Stimulated activated CD8-positive, alpha-beta memory T cell treated with anti-CD3 and anti-CD28 coated beads, Interleukin-4, amount 100 ng/mL, for 4 hours (primary cell): Measurements from ENCODE around the gene NUP43.
"Not testable (repeated sequence)": the region's sequence is repeated elsewhere in the genome, so short reads cannot be mapped to it uniquely, and the experiment has no call there.

Source experiments
- DNase-seq, 2 donors: peaks; one replicate each; pipeline ENCODE4 v3.0.0-alpha.2; 2020; ENCODE audit warnings: low read depth in 2 of 2, low spot score in 1 of 2

The NUP43 gene, protein sequence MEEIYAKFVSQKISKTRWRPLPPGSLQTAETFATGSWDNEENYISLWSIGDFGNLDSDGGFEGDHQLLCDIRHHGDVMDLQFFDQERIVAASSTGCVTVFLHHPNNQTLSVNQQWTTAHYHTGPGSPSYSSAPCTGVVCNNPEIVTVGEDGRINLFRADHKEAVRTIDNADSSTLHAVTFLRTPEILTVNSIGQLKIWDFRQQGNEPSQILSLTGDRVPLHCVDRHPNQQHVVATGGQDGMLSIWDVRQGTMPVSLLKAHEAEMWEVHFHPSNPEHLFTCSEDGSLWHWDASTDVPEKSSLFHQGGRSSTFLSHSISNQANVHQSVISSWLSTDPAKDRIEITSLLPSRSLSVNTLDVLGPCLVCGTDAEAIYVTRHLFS

DNA sequence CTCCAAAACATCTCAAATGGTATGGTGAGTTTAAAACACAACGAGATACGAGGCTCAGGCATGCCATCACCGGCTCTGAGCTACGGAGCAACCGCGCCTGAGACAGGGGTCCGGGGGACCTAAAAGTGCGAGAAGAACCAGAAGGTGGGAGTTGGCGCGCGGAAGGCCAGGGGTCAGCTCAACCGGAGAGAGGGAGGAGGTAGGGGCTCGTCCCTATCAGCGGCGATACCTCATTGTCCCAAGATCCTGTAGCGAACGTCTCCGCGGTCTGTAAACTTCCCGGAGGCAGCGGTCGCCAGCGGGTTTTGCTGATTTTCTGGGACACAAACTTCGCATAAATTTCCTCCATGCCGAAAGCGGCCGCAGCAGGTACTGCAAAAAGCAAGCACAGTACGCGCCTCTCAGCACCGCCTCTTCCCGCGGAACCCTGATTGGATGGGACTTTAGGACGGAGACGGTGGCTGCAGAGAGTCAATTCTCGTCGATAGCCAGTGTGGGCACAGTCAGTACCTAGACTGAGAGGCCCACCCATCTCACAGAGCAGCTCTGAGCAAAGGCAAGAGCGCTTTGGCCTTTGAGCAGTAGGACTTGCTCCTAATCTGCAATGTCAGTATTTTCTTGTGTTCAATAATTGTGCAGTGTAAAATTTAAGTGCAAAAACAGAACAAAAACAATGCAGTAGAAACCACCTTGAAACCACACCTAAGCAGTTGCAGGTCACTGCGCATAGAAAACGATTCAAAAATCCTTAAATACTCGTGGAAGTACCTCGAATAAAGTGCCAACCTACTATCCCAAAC, at the start of gene NUP43:
Gene NUP43 (minus strand): TSS at position 383 of the 800 bp plus-strand sequence. CDS start 34 bp downstream, at position 349.
- peak; percentile 83 to 87 for DNase-seq

DNA sequence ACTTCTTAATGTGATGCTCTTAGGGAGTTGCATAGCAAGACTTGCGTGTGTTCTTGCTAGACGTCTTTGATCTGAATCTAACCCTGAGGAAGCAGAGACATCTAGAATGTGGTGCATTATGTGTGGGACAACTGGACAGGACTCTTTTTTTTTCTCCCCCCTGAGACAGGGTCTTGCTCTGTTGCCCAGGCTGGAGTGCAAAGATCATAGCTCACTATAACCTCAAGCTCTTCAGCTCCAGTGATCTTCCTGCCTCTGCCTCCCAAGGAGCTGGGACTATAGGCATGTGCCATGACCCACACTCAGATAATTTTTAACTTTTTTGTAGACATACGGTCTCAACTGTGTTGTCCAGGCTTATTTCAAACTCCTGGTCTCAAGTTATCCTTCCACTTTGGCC, 37.2 kb upstream of the NUP43 start:
- DNase-seq = no peak

DNA sequence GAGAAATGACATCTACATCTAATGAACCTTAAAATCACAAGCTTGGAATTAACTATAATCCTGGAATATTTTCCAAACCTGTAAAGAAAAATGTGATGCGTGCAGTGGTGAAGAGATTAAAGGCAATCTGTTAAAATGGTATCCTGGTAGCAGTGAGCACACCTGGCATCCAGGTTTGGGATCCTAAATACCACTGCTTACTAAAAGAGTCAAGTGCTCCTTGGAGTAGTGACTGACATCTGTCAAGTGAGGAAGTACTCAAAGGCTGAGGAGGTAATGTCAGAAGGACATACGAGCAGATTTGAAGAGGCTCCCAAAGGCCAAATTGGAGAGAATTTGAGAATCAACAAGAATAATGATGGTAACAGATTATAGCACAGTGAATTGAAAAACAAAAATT, 36.0 kb upstream of the NUP43 start:
- no peak for DNase-seq

DNA sequence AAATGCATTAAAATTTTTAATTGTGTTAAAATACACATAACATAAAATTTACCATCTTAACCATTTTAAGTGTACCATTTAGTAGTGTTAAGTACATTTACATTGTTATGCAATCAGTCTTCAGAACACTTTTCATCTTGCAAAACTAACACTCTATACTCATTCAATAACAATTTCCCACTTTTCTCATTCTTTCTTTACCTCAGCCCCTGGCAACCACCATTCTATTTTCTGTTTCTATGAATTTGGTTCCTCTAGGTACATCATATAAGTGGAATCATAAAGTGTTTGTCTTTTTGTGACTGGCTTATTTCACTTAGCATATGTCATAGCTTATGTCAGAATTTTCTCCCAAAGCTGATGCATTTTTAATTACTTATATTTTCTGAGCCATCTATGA, 35.4 kb upstream of the NUP43 start:
- DNase-seq = no peak

DNA sequence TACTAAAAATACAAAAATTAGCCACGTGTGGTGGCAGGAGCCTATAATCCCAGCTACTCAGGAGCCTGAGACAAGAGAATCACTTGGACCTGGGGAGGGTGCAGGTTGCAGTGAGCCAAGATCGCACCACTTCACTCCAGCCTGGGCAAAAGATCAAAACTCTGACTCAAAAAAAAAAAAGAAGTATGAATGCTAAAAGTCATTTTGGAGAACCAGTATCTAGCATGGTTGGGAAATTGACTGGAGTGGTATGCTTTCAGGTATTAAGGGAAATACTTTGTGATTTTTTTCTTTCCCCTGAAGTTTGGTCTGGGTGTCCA, 33.3 kb upstream of the NUP43 start:
- no peak for DNase-seq

DNA sequence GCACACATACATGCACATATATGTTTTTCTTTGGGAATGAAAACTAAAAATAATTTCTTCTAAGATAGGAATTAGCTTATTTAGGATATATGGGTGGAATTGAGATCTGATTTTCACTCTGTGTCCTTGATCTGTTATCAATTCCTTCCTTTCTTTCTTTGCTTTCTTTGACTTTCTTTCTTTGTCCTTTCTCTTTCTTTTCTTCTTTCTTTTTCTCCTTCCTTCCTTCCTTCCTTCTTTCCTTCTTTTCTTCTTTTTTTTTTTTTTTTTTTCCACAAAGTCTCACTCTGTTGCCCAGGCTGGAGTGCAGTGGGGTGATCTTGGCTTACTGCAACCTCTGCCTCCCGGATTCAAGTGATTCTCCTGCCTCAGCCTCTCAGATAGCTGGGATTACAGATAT, 31.3 kb upstream of the NUP43 start:
- no peak for DNase-seq

DNA sequence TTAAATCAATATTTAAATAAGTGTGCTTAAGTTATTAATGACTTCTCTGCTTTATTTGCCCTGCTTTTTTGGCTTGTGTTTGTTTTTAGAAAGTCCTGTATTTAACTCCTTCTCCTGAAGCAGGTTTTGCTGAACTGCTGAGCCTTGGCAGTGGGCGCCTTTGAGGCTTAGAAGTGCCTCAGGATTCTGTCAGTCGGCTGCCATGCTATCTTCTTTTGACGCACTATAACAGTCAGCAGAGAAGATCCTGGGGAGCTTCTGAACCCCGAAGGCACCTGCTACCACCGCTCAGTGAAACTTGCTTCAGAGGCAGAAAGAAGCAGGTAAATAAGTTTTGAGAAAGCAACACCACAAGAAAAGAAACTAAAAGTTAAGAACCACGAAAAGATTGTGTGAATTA, 25.6 kb upstream of the NUP43 start:
- no peak for DNase-seq

DNA sequence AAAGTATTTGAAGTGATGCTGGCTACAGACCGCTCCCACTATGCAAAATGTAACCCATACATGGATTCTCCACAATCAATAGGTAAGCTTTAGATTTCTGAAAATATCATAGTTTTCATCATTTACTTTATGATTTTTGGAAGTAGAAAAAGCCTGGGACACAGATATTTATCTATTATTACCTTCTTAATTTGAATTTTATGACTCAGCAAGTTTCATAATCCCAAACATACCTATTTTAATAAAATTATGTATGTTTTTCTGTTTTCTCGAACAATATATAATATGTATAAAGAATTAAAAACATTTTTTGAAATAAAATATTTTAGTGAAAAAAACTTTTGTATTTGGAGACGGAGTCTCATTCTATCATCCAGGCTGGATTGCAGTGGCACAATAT, 24.9 kb upstream of the NUP43 start:
- no peak for DNase-seq

DNA sequence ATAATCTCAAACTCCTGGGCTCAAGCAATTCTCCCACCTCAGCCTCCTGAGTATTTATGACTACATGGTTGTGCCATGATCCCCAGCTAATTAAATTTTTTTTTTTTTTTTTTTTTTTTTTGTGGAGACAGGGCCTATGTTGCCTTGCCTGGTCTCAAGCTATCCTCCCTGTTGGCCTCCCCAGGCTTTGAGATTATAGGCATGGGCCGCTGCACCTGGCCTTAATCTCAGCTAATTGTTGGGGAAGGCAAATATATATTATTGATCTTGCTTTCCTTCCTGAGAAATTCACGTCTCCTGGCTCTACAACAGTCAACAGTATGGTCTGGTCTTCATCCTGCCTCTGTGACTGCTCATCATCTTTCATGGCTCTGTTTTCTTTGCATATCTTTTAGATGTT, 23.3 kb upstream of the NUP43 start:
- no peak for DNase-seq

DNA sequence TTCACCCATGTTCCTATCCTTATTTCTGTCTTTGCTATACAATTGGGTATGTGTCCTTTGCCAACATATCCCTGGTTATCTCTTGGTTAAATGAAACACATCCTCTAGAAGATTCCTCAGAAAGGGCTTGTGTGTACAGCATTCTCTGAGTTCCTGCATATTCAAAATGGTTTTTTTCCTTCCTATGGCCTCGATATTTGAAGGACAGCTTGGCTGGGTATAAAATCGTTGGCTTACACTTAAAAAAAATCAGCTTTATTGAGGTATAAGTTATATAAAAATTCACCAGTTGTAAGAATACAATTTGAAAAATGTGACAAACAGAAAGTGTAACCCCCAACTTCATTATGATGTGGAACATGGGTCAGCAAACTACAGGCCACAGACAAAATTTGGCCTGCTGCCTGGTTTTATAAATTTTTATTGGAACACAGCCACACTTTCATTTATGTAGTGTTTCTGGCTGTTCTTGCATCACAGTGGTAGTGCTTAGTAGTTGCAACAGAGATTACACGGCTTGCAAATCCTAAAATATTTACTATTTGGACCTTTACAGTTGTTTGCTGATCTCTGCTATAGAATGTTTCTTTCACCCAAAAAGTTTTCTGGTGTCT, 19.9 kb upstream of the NUP43 start:
- no peak for DNase-seq

DNA sequence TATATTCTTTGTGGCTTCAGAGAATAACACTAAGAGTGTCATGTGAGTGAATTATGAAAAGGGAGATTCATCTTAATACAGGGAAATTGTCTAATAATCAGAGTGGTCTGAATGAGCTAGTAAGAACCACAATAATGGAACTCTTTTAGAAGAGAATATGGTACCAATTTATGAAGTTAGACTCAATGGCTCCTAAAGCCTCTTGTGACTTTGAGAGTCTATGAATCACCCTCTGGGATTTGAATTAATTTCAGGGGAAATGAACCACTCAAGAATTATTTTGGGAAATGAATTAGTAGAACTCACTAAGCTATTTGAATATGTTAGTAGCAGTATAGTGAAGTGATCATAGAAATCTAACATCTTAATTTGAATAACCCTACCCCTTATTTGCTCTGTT, 17.5 kb upstream of the NUP43 start:
- no peak for DNase-seq

DNA sequence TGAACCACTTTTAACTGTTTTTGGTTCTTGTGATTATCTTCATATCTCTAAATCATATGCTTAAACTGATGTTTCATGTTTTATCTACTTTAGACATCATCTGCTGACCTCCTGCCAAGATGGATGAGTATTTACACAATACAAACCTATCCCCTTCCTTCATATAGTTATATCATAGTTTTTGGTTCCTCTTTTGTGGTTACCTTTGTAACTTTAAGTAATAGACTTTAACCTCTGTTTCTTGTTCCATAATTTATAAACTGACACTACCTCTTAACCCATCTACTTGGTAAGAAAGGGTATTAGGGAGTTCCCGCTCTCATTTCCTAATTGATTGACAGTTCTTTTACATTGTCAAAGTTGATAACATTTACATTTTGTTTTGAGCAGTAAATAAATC, 15.1 kb upstream of the NUP43 start:
- DNase-seq = no peak

DNA sequence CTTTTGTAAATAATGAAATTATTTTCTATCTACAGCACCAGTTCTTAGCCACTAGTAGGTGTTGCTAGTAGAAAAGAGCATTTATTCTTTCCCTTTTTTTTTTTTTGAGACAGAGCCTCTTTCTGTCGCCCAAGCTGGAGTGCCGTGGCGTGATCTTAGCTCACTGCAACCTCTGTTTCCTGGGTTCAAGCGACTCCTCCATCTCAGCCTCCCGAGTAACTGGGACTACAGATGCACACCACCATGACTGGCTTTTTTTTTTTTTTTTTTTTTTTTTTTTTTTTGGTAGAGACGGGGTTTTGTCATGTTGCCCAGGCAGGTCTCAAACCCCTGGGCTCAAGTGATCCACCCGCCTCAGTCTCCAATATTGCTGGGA, 9.9 kb upstream of the NUP43 start:
- no peak for DNase-seq

DNA sequence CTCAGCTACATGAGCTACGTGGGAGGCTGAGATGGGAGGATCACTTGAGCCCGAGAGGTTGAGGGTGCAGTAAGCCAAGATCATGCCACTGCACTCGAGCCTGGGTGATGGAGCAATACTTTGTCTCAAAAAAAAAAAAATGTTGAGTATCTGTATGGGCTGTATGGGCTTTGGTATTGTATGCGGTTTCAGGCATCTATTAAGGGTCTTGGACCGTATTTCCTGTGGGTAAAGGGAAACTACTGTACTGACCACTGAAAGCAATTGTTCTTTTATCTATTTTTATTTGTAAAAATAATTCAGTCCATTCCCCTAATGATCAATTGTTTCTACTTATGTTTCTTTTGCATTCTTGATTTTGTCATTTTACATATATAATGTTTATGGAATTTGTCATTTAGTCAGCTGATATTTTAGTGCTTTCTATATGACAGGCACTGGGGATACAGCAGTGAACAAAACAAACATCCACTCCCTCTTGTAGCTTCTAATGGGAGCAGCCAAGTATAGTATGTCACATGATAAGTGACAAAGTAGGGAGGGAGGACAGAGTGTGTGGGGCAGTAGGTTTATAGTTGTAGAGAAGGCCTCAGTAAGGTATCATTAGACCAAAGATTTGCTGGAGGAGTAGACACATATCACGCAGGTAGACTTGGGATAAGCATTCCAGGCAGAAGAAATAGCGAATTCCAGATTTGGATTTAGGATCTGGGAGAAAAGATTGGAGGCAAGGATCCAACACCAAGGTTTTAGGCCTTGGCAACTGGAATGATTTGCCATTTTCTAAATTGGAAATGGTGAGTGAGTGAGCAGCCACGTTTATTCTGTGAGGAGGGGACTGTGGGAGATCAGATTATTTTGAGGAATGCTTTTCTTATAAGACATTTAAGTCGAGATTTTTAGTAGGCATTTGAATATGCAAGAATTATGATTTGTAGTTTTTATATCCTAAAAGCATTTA, 9.3 kb upstream of the NUP43 start:
- no peak for DNase-seq

DNA sequence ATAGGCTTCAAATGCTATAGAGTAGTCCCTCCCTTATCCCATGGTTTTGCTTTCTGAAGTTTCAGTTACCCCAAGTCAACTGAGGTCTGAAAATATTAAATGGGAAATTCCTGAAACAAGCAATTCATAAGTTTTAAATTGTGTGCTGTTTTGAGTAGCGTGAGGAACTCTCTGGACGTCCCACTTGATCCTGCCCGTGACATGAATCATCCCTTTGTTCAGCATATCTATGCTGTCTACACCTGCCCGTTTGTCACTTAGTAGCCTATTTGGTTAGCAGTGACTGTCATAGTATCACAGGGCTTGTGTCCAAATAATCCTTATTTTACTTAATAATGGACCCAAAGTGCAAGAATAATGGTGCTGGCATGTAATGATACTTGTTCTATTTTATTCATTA, 8.2 kb upstream of the NUP43 start:
- DNase-seq = no peak

DNA sequence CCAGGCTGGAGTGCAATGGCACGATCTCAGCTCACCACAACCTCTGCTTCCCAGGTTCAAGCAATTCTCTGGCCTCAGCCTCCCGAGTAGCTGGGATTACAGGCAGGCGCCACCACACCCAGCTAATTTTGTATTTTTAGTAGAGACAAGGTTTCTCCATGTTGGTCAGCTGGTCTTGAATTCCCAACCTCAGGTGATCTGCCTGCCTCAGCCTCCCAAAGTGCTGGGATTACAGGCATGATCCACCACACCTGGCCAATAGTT, 7.0 kb upstream of the NUP43 start:
- not testable (repeated sequence) for DNase-seq

DNA sequence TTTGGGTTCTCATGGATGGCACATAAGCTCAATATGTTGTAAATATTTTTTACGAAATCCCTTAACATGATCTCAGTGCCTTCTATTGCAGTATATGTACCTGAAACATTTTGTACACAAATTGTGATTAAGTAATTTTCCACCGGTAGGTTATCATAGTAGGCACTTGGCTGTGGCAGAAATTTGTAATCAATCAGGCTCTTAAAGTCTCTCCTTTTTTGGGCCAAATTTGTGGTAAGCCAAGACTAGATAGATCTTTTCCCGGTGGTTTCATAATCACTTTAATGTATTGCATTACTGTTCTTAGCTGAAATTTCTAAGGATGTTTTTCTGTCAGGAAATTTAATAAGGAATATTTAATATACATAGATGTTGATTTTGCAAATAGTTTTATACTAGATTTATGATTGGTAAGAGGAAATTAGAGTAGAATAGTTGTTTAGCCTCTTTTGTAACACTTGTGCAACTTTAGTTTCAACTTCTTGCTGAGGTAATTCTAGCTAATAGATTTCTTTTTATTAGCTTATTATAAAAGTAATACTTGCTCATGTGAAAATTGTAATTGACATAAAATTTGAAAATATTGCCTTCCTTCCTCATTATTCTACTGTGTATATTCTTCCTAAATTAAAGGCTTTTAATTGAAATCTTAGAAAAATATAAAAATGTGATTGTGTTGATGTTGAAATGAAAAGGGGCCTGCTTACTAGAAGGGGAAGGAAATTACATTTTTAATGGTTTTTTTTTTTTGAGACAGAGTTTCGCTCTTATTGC, 6.5 kb upstream of the NUP43 start:
- no peak for DNase-seq

DNA sequence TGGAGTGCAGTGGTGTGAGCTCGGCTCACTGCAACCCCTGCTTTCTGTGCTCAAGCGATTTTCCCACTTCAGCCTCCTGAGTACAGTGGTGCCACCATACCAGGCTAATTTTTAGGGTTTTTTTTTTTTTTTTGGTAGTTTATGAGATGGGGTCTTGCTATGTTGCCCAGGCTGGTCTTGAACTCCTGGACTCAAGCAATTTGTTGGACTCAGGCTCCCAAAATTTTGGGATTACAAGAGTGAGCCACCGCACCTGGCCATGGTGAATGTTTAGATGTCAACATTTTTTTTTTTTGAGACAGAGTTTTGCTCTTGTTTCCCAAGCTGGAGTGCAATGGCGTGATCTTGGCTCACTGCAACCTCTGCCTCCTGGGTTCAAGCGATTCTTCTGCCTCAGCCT, 5.6 kb upstream of the NUP43 start:
- not testable (repeated sequence) for DNase-seq

DNA sequence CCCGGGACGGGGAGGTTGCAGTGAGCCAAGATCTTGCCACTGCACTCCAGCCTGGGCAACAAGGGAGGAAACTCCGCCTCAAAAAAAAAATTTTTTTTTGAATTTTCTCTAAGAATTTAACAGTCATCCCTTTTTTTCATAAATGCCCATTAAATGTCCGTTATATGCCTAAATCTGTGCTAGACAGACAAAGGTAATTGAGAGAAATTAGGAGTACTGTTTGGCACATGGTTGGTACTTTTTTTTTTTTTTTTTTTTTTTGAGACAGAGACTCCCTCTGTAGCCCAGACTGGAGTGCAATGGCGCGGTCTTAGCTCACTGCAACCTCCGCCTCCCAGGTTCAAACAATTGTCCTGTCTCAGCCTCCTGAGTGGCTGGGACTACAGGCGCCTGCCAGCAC, 4.9 kb upstream of the NUP43 start:
- DNase-seq = no peak

DNA sequence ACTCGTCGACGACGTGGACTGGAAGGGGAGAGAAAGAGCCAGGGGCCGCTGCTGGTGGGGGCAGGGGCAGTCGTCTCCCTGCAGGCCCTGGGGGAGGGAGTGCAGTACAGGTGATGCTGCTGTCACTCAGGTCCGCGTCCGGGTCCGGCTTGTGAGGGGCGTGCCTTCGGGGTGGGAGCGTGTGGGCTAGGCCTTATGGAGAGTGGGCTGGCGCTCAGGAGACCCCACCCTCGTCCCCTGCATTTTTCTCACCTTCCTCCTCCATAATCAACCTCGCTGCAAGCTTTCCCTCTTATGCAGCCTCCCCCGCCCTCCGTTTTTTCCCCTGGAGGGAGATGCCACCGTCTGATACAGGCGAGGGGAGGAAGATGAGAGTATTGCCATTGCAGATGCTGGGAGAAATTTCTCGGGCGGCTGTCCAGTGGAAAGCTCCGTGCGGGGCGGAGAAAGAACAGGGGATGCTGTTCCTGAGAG, 3.8 kb upstream of the NUP43 start:
- DNase-seq = peak; percentile 2 to 22
